Neural progenitor cell (in vitro differentiated cells): Measurements from ENCODE around the gene NAT14. TPM values are rescaled to one million over a fixed set of nuclear protein-coding genes. Genes with fewer than 3 reads are reported as not detected.

Source experiments
- DNase-seq: peaks from one replicate; pipeline ENCODE4 v3.0.0-alpha.2; 2016; ENCODE audit warnings: low spot score
- H2AFZ ChIP-seq: fragments of 200-600 bp; sonication (generic); replicated peaks from 2 replicates; pipeline ENCODE4 v1.6.1; 2016; ENCODE audit warnings: antibody characterized with exemption
- H3F3A ChIP-seq: fragments of 200-600 bp; sonication (generic); 2 replicates; pipeline ENCODE4 v1.6.1; 2016; ENCODE audit warnings: antibody characterized with exemption, low read depth
- H3K27ac ChIP-seq: fragments of 200-600 bp; sonication (generic); 2 replicates; pipeline ENCODE4 v1.5.1; 2016; ENCODE audit warnings: mild to moderate bottlenecking
- H3K27me3 ChIP-seq: fragments of 200-600 bp; sonication (generic); 2 replicates; pipeline ENCODE4 v1.6.1; 2016; ENCODE audit warnings: mild to moderate bottlenecking, moderate library complexity
- H3K36me3 ChIP-seq: fragments of 200-600 bp; sonication (generic); 2 replicates; pipeline ENCODE4 v1.5.1; 2016
- H3K4me1 ChIP-seq: fragments of 200-600 bp; sonication (generic); 2 replicates; pipeline ENCODE4 v1.6.1; 2016; ENCODE audit warnings: mixed run types
- H3K4me2 ChIP-seq: fragments of 200-600 bp; sonication (generic); 2 replicates; pipeline ENCODE4 v1.6.1; 2016
- H3K4me3 ChIP-seq: fragments of 200-600 bp; sonication (generic); 2 replicates; pipeline ENCODE4 v1.5.1; 2016
- H3K79me2 ChIP-seq: fragments of 200-600 bp; sonication (generic); 2 replicates; pipeline ENCODE4 v1.6.1; 2016; ENCODE audit warnings: low read depth
- H3K9ac ChIP-seq: fragments of 200-600 bp; sonication (generic); 2 replicates; pipeline ENCODE4 v1.6.1; 2016
- H3K9me3 ChIP-seq: fragments of 200-600 bp; sonication (generic); 2 replicates; pipeline ENCODE4 v1.5.1; 2016; ENCODE audit warnings: low read depth
- H4K20me1 ChIP-seq: fragments of 200-600 bp; sonication (generic); 2 replicates; pipeline ENCODE4 v1.6.1; 2016; ENCODE audit warnings: low read depth
- H3K27ac Mint-ChIP-seq: 3 replicates; pipeline ENCODE4 v1.8.0; 2021; ENCODE audit warnings: mixed read lengths
- H3K27me3 Mint-ChIP-seq: 2 replicates; pipeline ENCODE4 v1.8.0; 2022; ENCODE audit warnings: low read depth, mild to moderate bottlenecking, inconsistent platforms, moderate library complexity, mixed read lengths; ENCODE audit not compliant: insufficient read depth
- H3K36me3 Mint-ChIP-seq: 3 replicates; pipeline ENCODE4 v1.8.0; 2021; ENCODE audit warnings: mixed read lengths
- H3K4me1 Mint-ChIP-seq: 3 replicates; pipeline ENCODE4 v1.8.0; 2021; ENCODE audit warnings: mixed read lengths
- H3K4me3 Mint-ChIP-seq: 3 replicates; pipeline ENCODE4 v1.8.0; 2021; ENCODE audit warnings: mild to moderate bottlenecking, moderate library complexity, mixed read lengths
- H3K9me3 Mint-ChIP-seq: 3 replicates; pipeline ENCODE4 v1.8.0; 2020; ENCODE audit warnings: mixed read lengths
- CTCF ChIP-seq: fragments of 200-600 bp; sonication (generic); IDR thresholded peaks from 2 replicates; pipeline ENCODE4 v1.5.1; 2017; ENCODE audit warnings: antibody characterized with exemption, mild to moderate bottlenecking
- EZH2 ChIP-seq: fragments of 200-600 bp; sonication (generic); IDR thresholded peaks from 2 replicates; pipeline ENCODE4 v1.6.1; 2017; ENCODE audit warnings: antibody characterized with exemption, mild to moderate bottlenecking, moderate library complexity
- EZH2phosphoT487 ChIP-seq: fragments of 200-600 bp; sonication (generic); IDR thresholded peaks from 2 replicates; pipeline ENCODE4 v1.6.1; 2017; ENCODE audit warnings: antibody characterized with exemption
- total RNA-seq: library from RNA; depleted of rRNA; stranded (reverse); fragments of >200 nt; gene quantifications from 2 replicates; pipeline ENCODE4 v1.2.3, GENCODE V29; 2015; ENCODE audit warnings: low replicate concordance

Gene NAT14
- total RNA-seq, 1 donor from 2014 or later, result 16.2 TPM

GRCh38 chr19:55482156-55482961 is 2.6 kb upstream of the NAT14 start:
- Histone ChIP-seq H3K4me2 (no peak overlapping the region), H3K27me3 (no peaks in the 10 kb centered on the region), H2AFZ (no peak overlapping the region), H3K9ac (no peak overlapping the region), H3K36me3 (no peaks in the 10 kb centered on the region), H4K20me1 (peaks cover 18% of the 10 kb centered on the region), H3F3A (peaks cover 28% of the 10 kb centered on the region), H3K4me3 (no peak overlapping the region), H3K9me3 (no peaks in the 10 kb centered on the region), H3K27ac (no peak overlapping the region), H3K79me2 (peaks cover 30% of the 10 kb centered on the region), H3K4me1 (peaks cover 35% of the 10 kb centered on the region)
- H3K4me1 Mint-ChIP-seq, result peaks cover 34% of the 10 kb centered on the region
- H3K27me3 Mint-ChIP-seq, result peaks cover 8% of the 10 kb centered on the region
- peaks cover 2% of the 10 kb centered on the region for H3K36me3 Mint-ChIP-seq
- no peaks in the 10 kb centered on the region for H3K9me3 Mint-ChIP-seq
- no peak overlapping the region for H3K27ac Mint-ChIP-seq
- no peak for TF ChIP-seq EZH2phosphoT487
- no peak for TF ChIP-seq EZH2
- TF ChIP-seq CTCF, result no peak
- DNase-seq, result no peak
- no peak overlapping the region for H3K4me3 Mint-ChIP-seq

GRCh38 chr19:55482967-55483705 is 1.9 kb upstream of the NAT14 start:
- H3K4me3 ChIP-seq, result no peak overlapping the region
- Mint-ChIP-seq H3K4me3 (peak overlapping the region; percentile 48), H3K27ac (no peak overlapping the region), H3K27me3 (peaks cover 8% of the 10 kb centered on the region), H3K36me3 (peaks cover 2% of the 10 kb centered on the region), H3K9me3 (no peaks in the 10 kb centered on the region), H3K4me1 (peaks cover 33% of the 10 kb centered on the region)
- H4K20me1 ChIP-seq, result peaks cover 25% of the 10 kb centered on the region
- TF ChIP-seq EZH2 (no peak), CTCF (no peak), EZH2phosphoT487 (no peak)
- H3F3A ChIP-seq, result peaks cover 28% of the 10 kb centered on the region
- H3K36me3 ChIP-seq, result no peaks in the 10 kb centered on the region
- peaks cover 22% of the 10 kb centered on the region for H3K79me2 ChIP-seq
- no peak for DNase-seq
- H3K9ac ChIP-seq, result no peak overlapping the region
- H3K27ac ChIP-seq, result no peak overlapping the region
- no peak overlapping the region for H2AFZ ChIP-seq
- no peak overlapping the region for H3K4me2 ChIP-seq
- H3K9me3 ChIP-seq, result no peaks in the 10 kb centered on the region
- H3K27me3 ChIP-seq, result no peaks in the 10 kb centered on the region
- peaks cover 33% of the 10 kb centered on the region for H3K4me1 ChIP-seq

- Histone ChIP-seq H3K4me3 (peak overlapping the region; percentile 63), H2AFZ (no peak overlapping the region), H3K9ac (no peak overlapping the region), H3K4me2 (peak overlapping the region; percentile 95), H3K27me3 (no peaks in the 10 kb centered on the region), H3K36me3 (no peaks in the 10 kb centered on the region), H3K9me3 (no peaks in the 10 kb centered on the region), H3K79me2 (peaks cover 14% of the 10 kb centered on the region), H3K4me1 (peaks cover 39% of the 10 kb centered on the region), H4K20me1 (peaks cover 25% of the 10 kb centered on the region), H3K27ac (no peak overlapping the region), H3F3A (peaks cover 28% of the 10 kb centered on the region)
- peaks cover 8% of the 10 kb centered on the region for H3K27me3 Mint-ChIP-seq
- no peak for DNase-seq
- TF ChIP-seq EZH2, result no peak
- no peak overlapping the region for H3K27ac Mint-ChIP-seq
- peak overlapping the region; percentile 82 for H3K4me3 Mint-ChIP-seq
- no peaks in the 10 kb centered on the region for H3K9me3 Mint-ChIP-seq
- H3K36me3 Mint-ChIP-seq, result peaks cover 2% of the 10 kb centered on the region
- H3K4me1 Mint-ChIP-seq, result peaks cover 28% of the 10 kb centered on the region
These were observed 1.0 kb upstream of the NAT14 start for GRCh38 chr19:55483706-55484592.
